Body of pancreas (tissue), 4 donors: ENCODE data around the gene GALNT2.

Experiments used
- POLR2A ChIP-seq, 3 donors: fragments of 450-650 bp; IDR thresholded peaks; one replicate each; pipeline ENCODE4 v1.6.1; 2016; ENCODE audit warnings: antibody characterized with exemption in 3 of 3, mild to moderate bottlenecking in 2 of 3
- TF ChIP-seq, protein P1 (sequence below), 7 experiments: fragments of 450-650 bp in 4 of 7; fragments of 200-600 bp in 3 of 7; sonication (generic) in 3 of 7; IDR thresholded peaks; one replicate each; pipeline ENCODE4 v1.5.1; 2016 to 2019; ENCODE audit warnings: antibody characterized with exemption in 7 of 7

DNA sequence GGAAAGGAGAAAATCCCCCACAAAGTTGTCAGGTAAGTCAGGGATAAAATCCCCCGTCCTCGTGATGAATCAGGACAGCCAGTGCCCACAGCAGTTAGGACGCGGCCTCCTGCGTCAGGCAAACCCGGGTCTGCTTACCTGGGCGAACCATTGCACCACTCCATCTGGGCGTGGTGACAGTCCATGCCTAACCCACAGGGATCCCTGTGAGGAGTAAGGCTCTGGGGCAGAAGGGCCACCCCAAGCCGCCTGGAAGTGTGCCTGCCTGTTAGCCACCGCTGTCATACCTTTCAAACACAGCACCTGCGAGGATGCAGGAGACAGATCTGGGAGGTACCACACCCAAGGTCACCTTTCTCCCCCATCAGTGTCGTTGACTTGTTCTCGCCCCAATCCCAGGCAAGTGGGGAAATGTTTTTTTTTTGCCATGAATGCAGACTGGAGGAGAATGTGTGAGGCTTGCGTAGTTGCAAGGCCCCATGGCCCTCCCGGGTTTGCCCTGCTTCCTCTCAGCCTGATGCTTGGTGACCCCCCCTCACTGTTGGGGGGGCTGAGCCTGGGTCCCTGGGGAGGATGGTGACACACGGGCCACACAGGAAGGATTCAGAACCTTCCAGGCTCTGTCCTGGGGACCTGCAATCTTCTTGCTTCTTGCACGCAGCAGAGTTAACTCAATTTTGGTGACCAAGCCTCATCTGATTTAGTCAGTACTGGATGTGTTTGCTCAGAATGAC is 252.1 kb downstream of the GALNT2 start:
- no peak for TF ChIP-seq POLR2A (IDR thresholded peaks at IDR 0.05)
- TF ChIP-seq, protein P1, sequence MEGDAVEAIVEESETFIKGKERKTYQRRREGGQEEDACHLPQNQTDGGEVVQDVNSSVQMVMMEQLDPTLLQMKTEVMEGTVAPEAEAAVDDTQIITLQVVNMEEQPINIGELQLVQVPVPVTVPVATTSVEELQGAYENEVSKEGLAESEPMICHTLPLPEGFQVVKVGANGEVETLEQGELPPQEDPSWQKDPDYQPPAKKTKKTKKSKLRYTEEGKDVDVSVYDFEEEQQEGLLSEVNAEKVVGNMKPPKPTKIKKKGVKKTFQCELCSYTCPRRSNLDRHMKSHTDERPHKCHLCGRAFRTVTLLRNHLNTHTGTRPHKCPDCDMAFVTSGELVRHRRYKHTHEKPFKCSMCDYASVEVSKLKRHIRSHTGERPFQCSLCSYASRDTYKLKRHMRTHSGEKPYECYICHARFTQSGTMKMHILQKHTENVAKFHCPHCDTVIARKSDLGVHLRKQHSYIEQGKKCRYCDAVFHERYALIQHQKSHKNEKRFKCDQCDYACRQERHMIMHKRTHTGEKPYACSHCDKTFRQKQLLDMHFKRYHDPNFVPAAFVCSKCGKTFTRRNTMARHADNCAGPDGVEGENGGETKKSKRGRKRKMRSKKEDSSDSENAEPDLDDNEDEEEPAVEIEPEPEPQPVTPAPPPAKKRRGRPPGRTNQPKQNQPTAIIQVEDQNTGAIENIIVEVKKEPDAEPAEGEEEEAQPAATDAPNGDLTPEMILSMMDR (IDR thresholded peaks at IDR 0.05) = no peak
